Measurements from ENCODE around the gene TOX2.

Gene TOX2

DNA sequence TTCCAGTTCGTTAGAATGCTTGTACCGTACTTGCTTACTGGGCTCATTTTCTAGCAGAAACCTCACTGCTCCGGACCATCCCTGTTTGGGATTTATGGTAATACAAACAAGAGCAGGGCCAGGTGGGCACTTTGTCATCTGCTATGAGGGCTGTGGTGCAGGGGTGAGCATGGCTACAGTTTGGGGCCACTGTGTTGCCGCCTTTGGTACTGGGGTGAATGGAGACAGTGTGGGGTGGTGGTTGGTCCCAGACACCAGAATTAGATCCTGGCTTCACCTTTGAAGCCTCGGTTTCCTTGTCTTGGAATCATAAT is 95.0 kb downstream of the TOX2 start:
- Histone ChIP-seq H3K4me2 (ENCODE audit: low read length) (no peak overlapping the region), H3K9me3 (ENCODE audit: control insufficient read depth, insufficient read depth, low read length) (no peaks in the 10 kb centered on the region), H3K27ac (ENCODE audit: low read depth, low read length) (no peak overlapping the region), H3K9me2 (replicated peaks; ENCODE audit: control insufficient read depth, low read length) (no peaks in the 10 kb centered on the region), H3K4me1 (ENCODE audit: control insufficient read depth, low read length) (no peaks in the 10 kb centered on the region), H4K20me1 (ENCODE audit: control insufficient read depth, insufficient read depth, low read depth, low read length) (no peaks in the 10 kb centered on the region), H3K27me3 (ENCODE audit: control insufficient read depth, low read length) (no peaks in the 10 kb centered on the region; the same call in 1 of the 2 replicates), H3K36me3 (ENCODE audit: control insufficient read depth, low read length) (no peaks in the 10 kb centered on the region), H3K79me2 (ENCODE audit: control insufficient read depth, low read length) (no peaks in the 10 kb centered on the region), H3F3A (ENCODE audit: control insufficient read depth, insufficient read depth) (no peaks in the 10 kb centered on the region), H3K4me3 (ENCODE audit: low read length) (no peak overlapping the region)
- no peak for TF ChIP-seq CTCF (IDR thresholded peaks at IDR 0.05; ENCODE audit: low read depth, low read length, poor library complexity, severe bottlenecking)
- no peak for TF ChIP-seq EZH2phosphoT487 (IDR thresholded peaks at IDR 0.05; ENCODE audit: borderline replicate concordance, low read length)

DNA sequence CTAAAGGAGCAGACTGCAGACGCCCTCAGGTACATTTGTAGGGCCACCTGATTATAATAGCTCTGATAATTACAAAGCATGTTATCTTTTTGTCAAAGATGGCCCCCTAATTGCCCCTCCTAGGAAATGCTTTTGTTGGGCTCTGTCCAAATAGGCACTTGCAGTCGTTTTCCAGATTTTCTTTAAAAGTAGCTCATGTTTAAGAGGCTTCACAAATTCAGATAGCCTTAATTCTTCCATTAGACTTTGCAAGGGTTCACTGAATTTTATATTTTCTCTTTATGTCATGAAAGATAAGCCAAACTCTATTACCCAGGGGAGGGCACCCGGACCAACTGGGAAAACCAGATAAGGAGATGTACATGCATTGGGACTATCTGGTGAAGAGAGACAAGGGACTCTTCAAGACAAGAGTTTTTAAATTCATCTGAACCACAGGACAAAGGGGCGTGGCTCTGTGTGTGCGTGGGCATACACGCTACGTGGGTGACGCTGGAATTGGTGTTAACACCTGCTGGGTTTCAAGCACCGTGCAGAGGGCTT is 95.6 kb downstream of the TOX2 start:
- TF ChIP-seq CTCF (IDR thresholded peaks at IDR 0.05; ENCODE audit: low read depth, low read length, poor library complexity, severe bottlenecking) (no peak), EZH2phosphoT487 (IDR thresholded peaks at IDR 0.05; ENCODE audit: borderline replicate concordance, low read length) (no peak)
- H3K4me2 ChIP-seq (ENCODE audit: low read length) = no peak overlapping the region

DNA sequence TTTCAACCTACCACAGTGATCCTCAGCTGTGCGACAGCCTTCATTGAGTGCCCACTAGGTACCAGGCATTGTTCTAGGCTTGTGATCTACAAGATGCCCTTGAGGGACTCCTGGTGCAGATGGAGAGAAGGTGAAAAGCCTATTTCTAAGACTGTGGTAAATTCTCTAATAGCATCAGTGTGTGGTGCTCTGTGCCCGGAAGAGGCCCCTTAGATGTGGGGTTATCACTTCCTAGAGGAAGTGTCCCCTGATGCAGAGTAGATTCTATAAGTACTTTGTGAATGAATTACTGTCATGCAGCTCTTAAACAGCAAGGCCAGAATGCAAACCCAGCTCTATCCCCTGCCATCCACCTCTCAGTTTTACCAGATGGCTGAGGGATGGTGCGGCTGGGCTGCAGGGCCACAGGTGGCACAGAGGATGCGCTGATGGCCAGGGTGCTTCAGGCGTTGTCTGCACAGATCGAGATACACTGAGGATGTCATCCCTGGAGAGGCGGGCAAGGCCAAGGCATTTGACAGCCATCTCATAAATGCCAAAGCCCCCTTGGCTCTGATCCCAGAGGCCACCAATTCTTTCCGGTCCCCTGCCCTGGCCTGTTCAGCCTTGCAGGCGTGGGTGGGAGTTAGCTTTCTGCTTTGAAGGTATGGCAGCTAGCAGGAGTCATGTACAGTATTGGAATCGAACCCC is 96.7 kb downstream of the TOX2 start:
- H4K20me1 ChIP-seq (ENCODE audit: control insufficient read depth, insufficient read depth, low read depth, low read length) = no peaks in the 10 kb centered on the region
- TF ChIP-seq EZH2phosphoT487 (IDR thresholded peaks at IDR 0.05; ENCODE audit: borderline replicate concordance, low read length) (no peak), CTCF (IDR thresholded peaks at IDR 0.05; ENCODE audit: low read depth, low read length, poor library complexity, severe bottlenecking) (no peak)
- H3K9me3 ChIP-seq (ENCODE audit: control insufficient read depth, insufficient read depth, low read length) = no peaks in the 10 kb centered on the region
- no peak overlapping the region for H3K4me3 ChIP-seq (ENCODE audit: low read length)
- H3K79me2 ChIP-seq (ENCODE audit: control insufficient read depth, low read length) = no peaks in the 10 kb centered on the region
- H3K4me1 ChIP-seq (ENCODE audit: control insufficient read depth, low read length) = no peaks in the 10 kb centered on the region
- H3K9me2 ChIP-seq (replicated peaks; ENCODE audit: control insufficient read depth, low read length) = no peaks in the 10 kb centered on the region
- H3F3A ChIP-seq (ENCODE audit: control insufficient read depth, insufficient read depth) = no peaks in the 10 kb centered on the region
- no peaks in the 10 kb centered on the region for H3K27me3 ChIP-seq (ENCODE audit: control insufficient read depth, low read length)
- H3K4me2 ChIP-seq (ENCODE audit: low read length) = no peak overlapping the region
- no peak overlapping the region for H3K27ac ChIP-seq (ENCODE audit: low read depth, low read length)
- H3K36me3 ChIP-seq (ENCODE audit: control insufficient read depth, low read length) = no peaks in the 10 kb centered on the region

More for the DNA sequence above, 95.6 kb downstream of the TOX2 start:
- Histone ChIP-seq H3F3A (ENCODE audit: control insufficient read depth, insufficient read depth) (no peaks in the 10 kb centered on the region), H3K79me2 (ENCODE audit: control insufficient read depth, low read length) (no peaks in the 10 kb centered on the region), H3K9me2 (replicated peaks; ENCODE audit: control insufficient read depth, low read length) (no peaks in the 10 kb centered on the region), H4K20me1 (ENCODE audit: control insufficient read depth, insufficient read depth, low read depth, low read length) (no peaks in the 10 kb centered on the region), H3K27ac (ENCODE audit: low read depth, low read length) (no peak overlapping the region), H3K9me3 (ENCODE audit: control insufficient read depth, insufficient read depth, low read length) (no peaks in the 10 kb centered on the region), H3K36me3 (ENCODE audit: control insufficient read depth, low read length) (no peaks in the 10 kb centered on the region), H3K4me3 (ENCODE audit: low read length) (no peak overlapping the region), H3K4me1 (ENCODE audit: control insufficient read depth, low read length) (no peaks in the 10 kb centered on the region), H3K27me3 (ENCODE audit: control insufficient read depth, low read length) (no peaks in the 10 kb centered on the region; the same call in 1 of the 2 replicates)
